Neutrophil (primary cell): ENCODE measurements around the gene CLTA.
A peak's percentile ranks its signal among the peaks of the same experiment; 100 is the strongest.

Source experiments
- H3K27ac ChIP-seq: fragments of 200-600 bp; sonication (generic); 2 replicates; pipeline ENCODE4 v1.5.1; 2016; ENCODE audit warnings: mild to moderate bottlenecking, moderate library complexity
- H3K27me3 ChIP-seq: fragments of 200-600 bp; sonication (generic); 2 replicates; pipeline ENCODE4 v1.6.0; 2016; ENCODE audit warnings: mild to moderate bottlenecking
- H3K36me3 ChIP-seq: fragments of 200-600 bp; sonication (generic); 2 replicates; pipeline ENCODE4 v1.5.1; 2017
- H3K4me1 ChIP-seq, 2 experiments: fragments of 200-600 bp in 1 of 2; sonication (generic) in 1 of 2; 1 replicate in 1 of 2; 2 replicates in 1 of 2; pipeline versions ENCODE4 v1.5.1 to v1.6.1; 2013 to 2016; ENCODE audit warnings: low read depth in 1 of 2, low read length in 1 of 2, mild to moderate bottlenecking in 1 of 2, moderate library complexity in 1 of 2; ENCODE audit not compliant: control insufficient read depth in 1 of 2, insufficient read depth in 1 of 2
- H3K4me3 ChIP-seq, 2 experiments: fragments of 200-600 bp in 1 of 2; sonication (generic) in 1 of 2; 1 replicate in 1 of 2; 2 replicates in 1 of 2; pipeline ENCODE4 v1.5.1; 2013 to 2016; ENCODE audit warnings: low read depth in 1 of 2, low read length in 1 of 2, mild to moderate bottlenecking in 1 of 2, moderate library complexity in 1 of 2
- H3K9me3 ChIP-seq: fragments of 200-600 bp; sonication (generic); 2 replicates; pipeline ENCODE4 v1.5.1; 2016
- CTCF ChIP-seq: fragments of 200-600 bp; sonication (generic); IDR thresholded peaks from 2 replicates; pipeline ENCODE4 v1.5.1; 2016; ENCODE audit warnings: antibody characterized with exemption

CLTA gene

GRCh38 chr9:36193023-36193422 is 2.3 kb downstream of the CLTA start:
- Histone ChIP-seq H3K9me3 (no peaks in the 10 kb centered on the region), H3K36me3 (peaks cover 6% of the 10 kb centered on the region), H3K27me3 (no peaks in the 10 kb centered on the region), H3K4me1 (peaks cover 32 to 33% of the 10 kb centered on the region in 2 experiments), H3K4me3 (peak overlapping the region in 1 of 2 experiments; percentile 96), H3K27ac (no peak overlapping the region)
- TF ChIP-seq CTCF, result no peak

- H3K36me3 ChIP-seq, result peaks cover 18% of the 10 kb centered on the region
- H3K9me3 ChIP-seq, result no peaks in the 10 kb centered on the region
- H3K4me1 ChIP-seq, result peaks cover 32 to 33% of the 10 kb centered on the region in 2 experiments
- no peaks in the 10 kb centered on the region for H3K27me3 ChIP-seq
- no peak for TF ChIP-seq CTCF
- no peak overlapping the region for H3K4me3 ChIP-seq
- H3K27ac ChIP-seq, result no peak overlapping the region
Observed at GRCh38 chr9:36194326-36195000, 3.7 kb downstream of the CLTA start.

- Histone ChIP-seq H3K4me3 (no peak overlapping the region), H3K4me1 (no peaks in the 10 kb centered on the region), H3K27me3 (no peaks in the 10 kb centered on the region), H3K27ac (no peak overlapping the region), H3K36me3 (peaks cover 98% of the 10 kb centered on the region), H3K9me3 (no peaks in the 10 kb centered on the region)
- no peak for TF ChIP-seq CTCF
Observed at GRCh38 chr9:36204906-36205547, 14.3 kb downstream of the CLTA start.

GRCh38 chr9:36207016-36207415 is 16.3 kb downstream of the CLTA start:
- Histone ChIP-seq H3K36me3 (peaks cover 98% of the 10 kb centered on the region), H3K27ac (no peak overlapping the region), H3K9me3 (no peaks in the 10 kb centered on the region), H3K4me1 (no peaks in the 10 kb centered on the region), H3K4me3 (no peak overlapping the region), H3K27me3 (no peaks in the 10 kb centered on the region)
- TF ChIP-seq CTCF, result no peak

- no peaks in the 10 kb centered on the region for H3K9me3 ChIP-seq
- peak overlapping the region; percentile 12 for H3K27ac ChIP-seq
- no peaks in the 10 kb centered on the region for H3K27me3 ChIP-seq
- H3K36me3 ChIP-seq, result peaks cover 98% of the 10 kb centered on the region
- no peak overlapping the region for H3K4me3 ChIP-seq
- TF ChIP-seq CTCF, result no peak
- H3K4me1 ChIP-seq, result no peaks in the 10 kb centered on the region
Observed at GRCh38 chr9:36207546-36208012, 16.9 kb downstream of the CLTA start.
